Prostate gland (tissue), 2 donors: ENCODE measurements around the gene PIGM.

Source experiments
- CTCF ChIP-seq, 4 experiments: fragments of 200-600 bp in 2 of 4; fragments of 450-650 bp in 2 of 4; sonication (generic) in 2 of 4; IDR thresholded peaks; 1 replicate in 3 of 4; 2 replicates in 1 of 4; pipeline ENCODE4 v1.5.1; 2016 to 2019; ENCODE audit warnings: antibody characterized with exemption in 4 of 4, mild to moderate bottlenecking in 2 of 4, moderate library complexity in 2 of 4
- POLR2AphosphoS5 ChIP-seq: sonication (generic); formaldehyde crosslinking; IDR thresholded peaks from one replicate; pipeline ENCODE4 v1.6.1; 2017; ENCODE audit warnings: antibody characterized with exemption

- no peak for TF ChIP-seq POLR2AphosphoS5
- no peak for TF ChIP-seq CTCF (IDR thresholded peaks at IDR 0.05)
Measured at GRCh38 chr1:160018900-160019299, 12.9 kb downstream of the PIGM start.
